Upper lobe of left lung (tissue), 4 donors: ENCODE measurements around the gene SMARCB1.

Experiments used
- CTCF ChIP-seq, 6 experiments: fragments of 450-650 bp in 4 of 6; fragments of 200-600 bp in 2 of 6; sonication (generic) in 2 of 6; IDR thresholded peaks; one replicate each; pipeline ENCODE4 v1.5.1; 2016 to 2019; ENCODE audit warnings: antibody characterized with exemption in 6 of 6
- POLR2A ChIP-seq, 4 donors: fragments of 450-650 bp; IDR thresholded peaks; one replicate each; pipeline ENCODE4 v1.5.1; 2016 to 2017; ENCODE audit warnings: antibody characterized with exemption in 4 of 4, mild to moderate bottlenecking in 2 of 4
- POLR2AphosphoS5 ChIP-seq, 2 donors: sonication (generic); formaldehyde crosslinking; IDR thresholded peaks; one replicate each; pipeline ENCODE4 v1.5.1; 2017; ENCODE audit warnings: antibody characterized with exemption in 2 of 2

- TF ChIP-seq CTCF (IDR thresholded peaks at IDR 0.05) (no peak), POLR2A (IDR thresholded peaks at IDR 0.05) (no peak), POLR2AphosphoS5 (IDR thresholded peaks at IDR 0.05) (no peak)
Observed at GRCh38 chr22:23782252-23782651, 4.5 kb upstream of the SMARCB1 start.
